NB4 (cell line): Measurements from ENCODE around the gene AGBL1.

Source experiments
- DNase-seq: peaks from one replicate; pipeline ENCODE4 v3.0.0; 2010; ENCODE audit warnings: low read depth
- H3K4me3 ChIP-seq: one replicate; pipeline ENCODE4 v1.5.1; 2011; ENCODE audit warnings: mild to moderate bottlenecking, low read depth, low read length, moderate library complexity
- MYC ChIP-seq: IDR thresholded peaks from 2 replicates; pipeline ENCODE4 v1.6.1; 2011; ENCODE audit warnings: low read depth, low read length
- POLR2A ChIP-seq: IDR thresholded peaks from 2 replicates; pipeline ENCODE4 v1.6.1; 2011; ENCODE audit warnings: mild to moderate bottlenecking; ENCODE audit not compliant: insufficient read length; ENCODE audit errors: extremely low read depth
- TF ChIP-seq, protein P1 (sequence below): IDR thresholded peaks from 2 replicates; pipeline ENCODE4 v1.6.1; 2011; ENCODE audit warnings: low read depth, low read length
- TF ChIP-seq, protein P2 (sequence below): IDR thresholded peaks from one replicate; pipeline ENCODE4 v1.5.1; 2012; ENCODE audit warnings: low read depth, low read length

AGBL1 gene

DNA sequence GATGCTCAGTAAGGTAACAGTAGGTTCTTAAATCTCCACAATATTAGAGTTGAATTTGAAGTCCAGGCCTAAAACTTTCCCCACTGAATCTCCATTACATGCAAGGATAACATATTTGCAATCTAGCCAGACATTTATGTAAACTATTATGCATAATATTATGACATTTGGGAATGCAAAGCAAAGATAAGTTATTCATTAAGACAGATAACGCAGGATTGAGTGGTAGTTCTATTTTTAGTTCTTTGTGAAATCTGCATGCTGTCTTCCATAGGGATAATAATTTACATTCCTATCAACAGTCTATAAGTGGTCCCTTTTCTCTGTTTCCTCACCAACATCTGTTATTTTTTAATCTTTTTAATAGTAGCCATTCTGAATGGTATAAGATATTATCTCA is 333.5 kb downstream of the AGBL1 start:
- H3K4me3 ChIP-seq, result no peak overlapping the region
- no peak for DNase-seq
- TF ChIP-seq POLR2A (no peak), MYC (no peak)
- TF ChIP-seq, protein P1, sequence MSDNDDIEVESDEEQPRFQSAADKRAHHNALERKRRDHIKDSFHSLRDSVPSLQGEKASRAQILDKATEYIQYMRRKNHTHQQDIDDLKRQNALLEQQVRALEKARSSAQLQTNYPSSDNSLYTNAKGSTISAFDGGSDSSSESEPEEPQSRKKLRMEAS, result no peak
- TF ChIP-seq, protein P2, sequence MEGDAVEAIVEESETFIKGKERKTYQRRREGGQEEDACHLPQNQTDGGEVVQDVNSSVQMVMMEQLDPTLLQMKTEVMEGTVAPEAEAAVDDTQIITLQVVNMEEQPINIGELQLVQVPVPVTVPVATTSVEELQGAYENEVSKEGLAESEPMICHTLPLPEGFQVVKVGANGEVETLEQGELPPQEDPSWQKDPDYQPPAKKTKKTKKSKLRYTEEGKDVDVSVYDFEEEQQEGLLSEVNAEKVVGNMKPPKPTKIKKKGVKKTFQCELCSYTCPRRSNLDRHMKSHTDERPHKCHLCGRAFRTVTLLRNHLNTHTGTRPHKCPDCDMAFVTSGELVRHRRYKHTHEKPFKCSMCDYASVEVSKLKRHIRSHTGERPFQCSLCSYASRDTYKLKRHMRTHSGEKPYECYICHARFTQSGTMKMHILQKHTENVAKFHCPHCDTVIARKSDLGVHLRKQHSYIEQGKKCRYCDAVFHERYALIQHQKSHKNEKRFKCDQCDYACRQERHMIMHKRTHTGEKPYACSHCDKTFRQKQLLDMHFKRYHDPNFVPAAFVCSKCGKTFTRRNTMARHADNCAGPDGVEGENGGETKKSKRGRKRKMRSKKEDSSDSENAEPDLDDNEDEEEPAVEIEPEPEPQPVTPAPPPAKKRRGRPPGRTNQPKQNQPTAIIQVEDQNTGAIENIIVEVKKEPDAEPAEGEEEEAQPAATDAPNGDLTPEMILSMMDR, result no peak

DNA sequence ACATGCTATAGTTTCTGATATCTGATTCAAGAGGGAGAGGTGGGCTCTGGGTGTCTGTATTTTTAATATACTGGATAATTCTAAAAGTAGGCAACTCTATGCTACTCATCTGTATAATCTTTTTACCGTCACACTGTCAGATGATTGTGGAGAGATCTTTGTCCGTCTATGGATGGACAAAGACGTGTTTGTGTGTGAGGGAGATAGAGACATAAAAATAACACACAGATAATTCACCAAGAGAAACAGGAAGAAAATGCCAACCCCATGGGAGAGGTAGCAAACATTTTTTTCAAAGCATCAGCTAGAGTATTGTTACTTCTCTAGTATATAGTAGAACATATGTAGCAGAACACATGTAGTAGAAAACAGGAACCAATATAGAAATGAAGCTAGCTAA is 346.1 kb downstream of the AGBL1 start:
- no peak for DNase-seq

DNA sequence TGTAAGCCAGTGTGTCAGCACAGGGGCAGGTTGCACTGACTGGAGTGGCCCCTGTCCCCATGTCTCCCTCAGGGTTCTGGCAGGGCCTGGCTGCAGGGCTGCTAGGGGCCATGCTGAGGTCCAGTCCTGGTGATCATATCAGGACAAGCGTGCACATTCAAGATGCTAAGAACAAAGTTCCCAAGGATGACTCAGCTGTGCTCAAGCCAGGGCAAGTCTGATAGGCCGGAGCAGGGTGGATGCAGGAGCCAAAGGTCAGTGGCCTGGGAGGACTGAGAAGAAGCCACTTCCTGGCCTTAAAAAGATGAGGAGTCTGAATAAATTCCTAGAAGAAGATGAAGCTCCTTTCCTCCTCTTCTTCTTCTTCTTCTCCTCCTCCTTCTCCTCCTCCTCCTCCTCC is 353.2 kb downstream of the AGBL1 start:
- H3K4me3 ChIP-seq, result no peak overlapping the region
- DNase-seq, result no peak
- TF ChIP-seq, protein P1, result no peak
- no peak for TF ChIP-seq POLR2A
- TF ChIP-seq MYC, result no peak
- TF ChIP-seq, protein P2, result no peak

More for the DNA sequence above, 346.1 kb downstream of the AGBL1 start:
- H3K4me3 ChIP-seq, result no peak overlapping the region
- TF ChIP-seq, protein P1, result no peak
- TF ChIP-seq, protein P2, result no peak
- TF ChIP-seq MYC, result no peak
- no peak for TF ChIP-seq POLR2A

DNA sequence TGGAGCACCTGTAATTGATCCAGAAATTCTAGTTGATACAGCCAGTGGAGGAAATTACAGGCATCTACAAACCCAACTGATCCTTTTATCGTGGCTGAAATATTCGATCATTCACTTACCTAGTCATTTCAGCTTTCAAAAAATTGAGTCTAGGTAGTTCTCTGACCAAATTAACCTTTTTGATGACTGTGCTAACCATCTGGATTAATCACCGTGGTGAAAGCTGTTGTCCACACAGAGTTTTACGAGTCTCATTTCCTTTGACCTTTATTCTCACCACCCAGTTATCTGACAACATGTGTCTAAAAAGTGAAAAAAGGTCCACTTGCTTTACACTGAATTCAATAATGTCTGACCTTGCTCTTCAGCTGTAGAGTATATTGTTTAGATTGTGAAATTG is 354.3 kb downstream of the AGBL1 start:
- DNase-seq, result no peak
- no peak overlapping the region for H3K4me3 ChIP-seq
- TF ChIP-seq, protein P2, result no peak
- TF ChIP-seq MYC, result no peak
- TF ChIP-seq, protein P1, result no peak
- TF ChIP-seq POLR2A, result no peak

DNA sequence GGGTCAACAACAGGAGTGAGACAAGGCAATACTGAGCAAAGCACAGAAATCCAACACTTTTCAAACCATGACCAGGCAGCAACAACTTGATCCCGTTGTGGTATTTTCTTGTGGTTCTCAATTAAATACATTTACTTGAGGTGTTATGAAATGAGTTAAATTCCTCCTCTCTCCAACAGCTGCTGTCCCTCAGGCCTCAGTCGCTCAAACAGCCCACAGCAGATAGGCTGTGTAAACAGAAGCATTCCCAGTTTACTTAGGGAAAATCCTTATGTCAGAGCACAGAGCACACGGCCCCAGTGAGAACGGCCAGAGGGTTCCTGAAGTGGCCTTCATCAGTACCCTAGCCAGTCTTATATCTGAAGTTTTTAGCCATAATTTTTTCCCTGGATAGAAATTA is 359.9 kb downstream of the AGBL1 start:
- no peak for DNase-seq
- no peak overlapping the region for H3K4me3 ChIP-seq
- TF ChIP-seq POLR2A (no peak), MYC (no peak)
- TF ChIP-seq, protein P2, result no peak
- TF ChIP-seq, protein P1, result no peak

DNA sequence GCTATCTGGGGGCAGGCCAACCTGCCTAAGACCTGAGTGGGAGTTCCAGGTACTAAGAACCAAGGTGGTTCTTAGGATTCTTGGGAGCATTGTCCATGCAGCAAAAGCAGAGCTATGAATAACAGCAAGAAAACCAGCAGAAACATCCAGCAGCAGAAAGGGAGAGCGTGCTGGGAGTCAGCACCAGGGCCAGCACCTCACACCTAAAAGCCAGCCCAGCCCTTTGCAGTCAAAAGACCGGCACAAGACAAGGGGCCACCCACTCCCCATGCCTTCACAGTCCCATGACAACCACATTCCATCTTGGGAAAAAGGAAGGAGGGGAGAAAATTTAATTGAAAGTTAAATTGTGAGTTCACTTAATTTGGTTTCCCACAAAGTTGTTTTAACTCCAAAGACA is 364.9 kb downstream of the AGBL1 start:
- DNase-seq, result no peak
- H3K4me3 ChIP-seq, result no peak overlapping the region
- TF ChIP-seq MYC, result no peak
- TF ChIP-seq, protein P2, result no peak
- TF ChIP-seq, protein P1, result no peak
- TF ChIP-seq POLR2A, result no peak
